ENCODE measurements around the gene SCAMP2.
"Not testable (repeated sequence)": the region's sequence is repeated elsewhere in the genome, so short reads cannot be mapped to it uniquely, and the experiment has no call there.

The SCAMP2 gene, protein sequence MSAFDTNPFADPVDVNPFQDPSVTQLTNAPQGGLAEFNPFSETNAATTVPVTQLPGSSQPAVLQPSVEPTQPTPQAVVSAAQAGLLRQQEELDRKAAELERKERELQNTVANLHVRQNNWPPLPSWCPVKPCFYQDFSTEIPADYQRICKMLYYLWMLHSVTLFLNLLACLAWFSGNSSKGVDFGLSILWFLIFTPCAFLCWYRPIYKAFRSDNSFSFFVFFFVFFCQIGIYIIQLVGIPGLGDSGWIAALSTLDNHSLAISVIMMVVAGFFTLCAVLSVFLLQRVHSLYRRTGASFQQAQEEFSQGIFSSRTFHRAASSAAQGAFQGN

DNA sequence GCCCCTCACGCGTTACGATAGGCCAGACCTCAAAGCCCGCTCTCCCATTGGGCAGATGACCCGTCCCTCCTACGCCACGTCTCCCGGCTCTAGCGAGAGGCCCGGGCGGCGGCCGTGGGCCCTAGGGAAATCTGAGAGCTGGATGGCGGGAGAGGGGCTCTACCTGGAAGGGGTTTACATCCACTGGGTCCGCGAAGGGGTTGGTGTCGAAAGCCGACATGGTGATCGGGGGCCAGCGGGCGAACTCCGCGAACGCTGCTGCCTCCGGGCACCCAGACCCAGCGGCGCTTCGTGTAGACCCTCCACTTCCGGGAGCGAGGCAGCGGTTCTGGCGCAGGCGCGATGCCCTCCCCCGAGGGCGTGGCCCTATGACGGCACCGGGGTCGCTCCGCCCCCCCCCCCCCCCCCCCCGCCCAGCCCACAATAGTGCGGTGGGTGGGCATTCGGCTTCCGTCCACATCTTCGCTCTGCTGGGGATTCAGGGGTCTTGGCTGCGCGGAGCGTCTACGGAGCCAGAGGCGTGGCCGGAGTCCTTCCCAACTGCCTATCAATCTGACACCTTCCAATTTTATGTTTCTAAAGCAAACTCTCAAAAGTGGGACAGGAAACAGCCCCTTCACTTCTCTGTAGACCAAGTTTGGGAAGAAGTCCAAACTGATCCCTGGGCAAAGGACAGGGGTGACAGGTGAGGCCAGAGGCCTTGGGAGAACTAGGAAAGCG lies at the start of gene SCAMP2:
SCAMP2 (minus strand) TSS at position 330 of the 720 bp plus-strand sequence; CDS start at position 220, 110 bp downstream.
- peak; percentile 42 for DNase-seq

DNA sequence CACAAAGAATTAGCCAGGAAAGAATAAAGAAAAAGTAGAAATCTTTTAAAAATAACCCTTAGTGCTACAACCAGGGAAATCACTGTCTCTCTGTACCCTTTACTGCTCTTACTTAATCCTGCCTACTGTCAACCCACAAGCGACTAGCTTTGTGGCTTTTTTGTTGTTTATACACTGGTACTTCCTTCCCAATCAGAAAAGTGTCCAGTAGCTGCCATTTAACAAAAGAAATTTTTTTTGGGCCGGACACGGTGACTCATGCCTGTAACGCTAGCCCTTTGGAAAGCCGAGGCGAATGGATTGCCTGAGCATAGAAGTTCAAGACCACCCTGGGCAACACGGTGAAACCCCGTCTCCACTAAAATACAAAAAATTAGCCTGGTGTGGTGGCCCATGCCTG lies 47.3 kb upstream of the SCAMP2 start:
- DNase-seq, result no peak

GRCh38 chr15:74917676-74918075 lies 44.5 kb upstream of the SCAMP2 start:
- no peak for DNase-seq

- not testable (repeated sequence) for DNase-seq
Observed at GRCh38 chr15:74913799-74914198, 40.6 kb upstream of the SCAMP2 start.

GRCh38 chr15:74913041-74913440 lies 39.9 kb upstream of the SCAMP2 start:
- no peak for DNase-seq

GRCh38 chr15:74908635-74909034 lies 35.5 kb upstream of the SCAMP2 start:
- DNase-seq, result no peak

GRCh38 chr15:74907163-74907870 lies 34.2 kb upstream of the SCAMP2 start:
- DNase-seq, result no peak

- peak; percentile 2 for DNase-seq
Observed at GRCh38 chr15:74906450-74907162, 33.4 kb upstream of the SCAMP2 start, which contains the start of gene FAM219B. TSS of gene FAM219B (minus strand) at chr15:74906851. CDS start at chr15:74906800, 51 bp downstream.

DNA sequence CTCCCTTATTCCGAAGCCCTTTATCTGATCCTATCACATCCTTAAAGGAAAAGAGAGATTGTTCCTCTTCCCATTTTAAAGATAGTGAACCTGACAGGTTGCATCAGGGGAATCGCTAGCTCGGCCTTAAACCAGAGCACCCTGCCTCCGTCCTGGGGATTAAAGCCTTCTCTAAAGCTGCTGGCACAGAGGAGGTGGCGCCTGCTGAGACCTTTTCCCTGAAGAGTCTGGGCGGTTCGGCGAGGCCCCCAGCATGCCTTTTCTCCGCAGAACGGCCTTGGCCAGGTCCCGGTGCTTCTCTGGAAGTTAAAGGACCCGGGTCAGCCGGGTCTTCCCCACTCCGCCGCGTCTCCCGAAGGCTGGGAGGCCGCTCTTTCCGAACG lies 32.9 kb upstream of the SCAMP2 start:
- DNase-seq, result no peak

DNA sequence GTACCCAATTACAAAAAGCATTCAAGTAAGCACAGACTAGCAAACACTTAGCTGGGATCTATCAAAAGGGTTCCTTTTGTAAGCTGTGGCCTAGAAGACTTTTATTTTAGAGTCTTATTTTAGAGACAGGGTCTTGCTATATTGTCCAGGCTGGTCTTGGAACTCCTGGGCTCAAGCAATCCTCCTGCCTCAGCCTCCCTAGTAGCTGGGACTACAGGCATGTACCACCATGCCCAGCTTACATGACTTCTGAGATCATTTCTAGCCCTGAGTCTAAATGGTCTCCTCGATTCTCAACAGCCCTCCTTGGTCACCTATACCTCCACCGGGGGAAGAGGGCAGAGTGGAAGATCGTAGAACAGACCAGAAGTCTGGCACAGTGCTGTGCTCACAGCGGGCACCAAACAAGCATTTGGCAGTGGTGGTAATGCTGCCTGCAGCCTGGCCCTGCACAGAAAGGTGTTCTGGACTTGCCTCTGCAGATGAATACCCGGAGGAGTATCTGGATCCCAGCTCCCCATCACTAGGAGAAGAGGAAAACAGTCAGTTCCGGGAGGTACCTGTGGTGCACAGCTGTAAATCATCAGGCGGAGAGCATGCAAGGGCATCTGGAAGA lies 31.1 kb upstream of the SCAMP2 start:
- DNase-seq, result no peak

DNA sequence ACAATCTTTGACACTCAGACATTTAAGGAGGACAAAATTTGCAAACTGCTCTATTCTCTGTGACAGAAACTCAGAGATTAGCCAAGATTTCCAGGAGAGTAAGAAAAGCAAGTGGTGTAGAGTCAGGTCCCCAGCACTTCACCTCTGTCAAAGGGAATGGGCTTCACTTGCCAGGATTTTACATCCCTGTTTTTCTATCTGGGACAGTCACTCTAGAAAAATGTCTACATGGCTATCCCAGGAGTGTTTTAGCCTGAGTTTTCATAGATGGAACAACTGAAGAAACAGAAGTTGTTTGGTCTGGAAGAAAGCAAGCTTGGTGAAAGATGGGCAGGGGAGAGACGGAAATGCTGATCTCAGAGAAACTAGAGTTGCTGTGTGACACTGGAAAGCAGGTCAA lies 30.5 kb upstream of the SCAMP2 start:
- DNase-seq, result no peak

DNA sequence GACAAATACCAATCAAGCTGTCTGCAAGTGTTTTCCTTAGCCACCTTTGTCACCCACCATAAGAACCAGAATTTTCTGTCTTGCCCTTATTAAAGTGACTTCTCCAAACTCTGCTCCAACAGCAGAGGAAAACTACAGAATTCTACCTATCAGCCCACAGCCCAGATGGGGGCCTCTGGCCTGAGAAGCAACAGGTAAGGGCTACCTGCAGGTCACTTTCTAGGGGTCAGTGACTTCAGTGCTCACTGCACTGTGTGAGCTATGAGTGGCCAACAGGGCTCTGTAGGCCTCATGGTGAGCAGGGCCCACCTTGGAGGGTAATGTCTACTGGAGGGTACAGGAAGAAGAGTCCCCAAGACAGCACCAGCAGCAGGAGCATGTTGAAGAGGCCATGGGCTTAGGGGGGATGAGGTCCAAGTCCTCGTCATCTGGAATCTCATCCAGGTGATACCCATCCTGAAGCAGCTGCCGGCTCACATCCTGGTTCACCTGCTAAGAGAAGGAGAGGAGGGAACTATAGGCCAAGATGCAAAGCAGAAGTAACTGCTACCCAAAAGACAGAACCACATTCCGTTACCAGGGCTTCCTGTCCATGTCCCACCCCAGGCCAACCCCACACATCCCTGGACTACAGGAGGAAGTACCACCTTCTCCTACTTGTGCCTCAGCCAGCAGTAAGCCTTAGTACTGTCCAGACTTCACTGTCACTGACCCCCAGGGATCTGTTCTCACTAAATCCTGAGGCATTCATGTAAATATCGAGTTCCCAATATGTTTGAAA lies 29.3 kb upstream of the SCAMP2 start:
- no peak for DNase-seq

DNA sequence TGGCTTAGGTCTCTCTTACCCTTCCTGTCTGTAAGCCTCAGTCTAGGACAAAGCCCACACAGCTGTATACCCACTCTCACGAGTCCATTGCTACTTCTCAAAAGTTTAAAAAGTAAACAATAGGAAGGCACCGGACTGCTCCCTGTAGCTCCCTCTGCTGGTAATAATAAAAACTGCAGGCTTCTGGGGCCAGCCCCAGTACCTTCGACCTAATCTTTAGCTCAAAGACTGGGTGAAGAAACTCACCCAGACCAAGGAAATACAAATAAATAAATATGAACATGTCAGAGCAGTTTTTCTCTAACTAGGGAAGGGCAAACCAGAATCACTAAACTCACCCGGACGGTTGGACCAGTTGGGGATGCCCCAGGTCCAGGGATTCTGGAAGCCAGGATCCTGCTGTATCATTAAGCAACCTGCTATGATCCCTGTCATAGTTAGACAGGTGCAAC lies 28.5 kb upstream of the SCAMP2 start:
- no peak for DNase-seq

GRCh38 chr15:74897300-74897701 lies 24.1 kb upstream of the SCAMP2 start:
- DNase-seq, result no peak

DNA sequence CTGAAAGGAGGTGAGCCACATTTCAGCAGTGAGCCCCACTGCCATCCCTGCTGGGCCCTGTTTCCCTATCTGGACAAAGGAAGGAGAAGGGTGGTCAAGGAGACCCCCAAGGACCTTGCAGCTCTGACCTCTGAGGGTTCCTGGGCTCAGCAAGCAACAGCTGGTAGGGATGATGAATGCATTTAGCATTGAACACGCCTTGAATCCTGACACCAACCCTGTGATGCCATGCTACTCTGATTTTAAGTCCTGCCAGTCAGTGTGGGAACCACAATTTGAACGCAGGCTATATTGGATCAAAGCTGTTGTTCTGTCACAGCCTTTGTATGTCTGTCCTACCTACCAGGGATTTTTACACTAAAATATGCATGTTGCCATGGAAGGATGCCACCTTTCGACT lies 23.2 kb upstream of the SCAMP2 start:
- DNase-seq, result no peak

- DNase-seq, result no peak
Observed at GRCh38 chr15:74895830-74896229, 22.7 kb upstream of the SCAMP2 start.

GRCh38 chr15:74894383-74894782 lies 21.2 kb upstream of the SCAMP2 start:
- DNase-seq, result not testable (repeated sequence)

DNA sequence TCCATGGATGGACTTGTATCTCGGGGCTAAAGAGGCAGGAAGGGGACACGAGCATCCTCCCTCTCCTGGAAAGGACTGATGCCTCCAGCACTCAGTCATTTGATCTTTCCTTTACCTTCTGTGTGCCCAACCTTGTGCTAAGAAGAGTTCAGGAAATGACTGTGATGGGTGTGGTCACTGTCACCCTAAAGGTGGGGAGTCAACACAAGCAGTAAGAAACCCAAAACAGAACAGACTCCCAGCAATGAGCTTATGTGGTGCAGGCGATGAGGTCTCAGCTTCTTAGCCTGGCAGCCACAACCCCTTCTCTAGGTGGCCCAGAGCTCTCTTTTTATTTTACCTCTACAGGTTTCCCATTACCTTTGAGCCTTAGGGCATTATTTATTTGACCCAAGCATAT lies 20.5 kb upstream of the SCAMP2 start:
- no peak for DNase-seq

DNA sequence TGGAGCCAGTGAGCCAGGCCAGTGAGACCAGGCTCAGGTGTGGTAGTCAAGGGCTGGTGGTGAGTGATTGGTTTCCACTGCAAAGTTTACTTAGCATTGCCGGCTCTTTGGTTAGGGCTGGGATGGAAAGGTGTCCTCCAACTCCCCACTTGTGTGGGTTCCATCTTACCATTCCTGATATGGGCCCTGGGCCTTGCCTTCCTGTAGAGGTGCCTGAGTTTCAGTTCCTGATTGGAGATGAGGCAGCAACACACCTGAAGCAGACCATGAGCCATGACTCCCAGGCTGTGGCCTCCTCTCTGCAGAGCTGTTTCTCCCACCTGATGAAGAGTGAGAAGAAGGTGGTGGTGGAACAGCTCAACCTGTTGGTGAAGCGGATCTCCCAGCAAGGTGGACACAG lies 19.8 kb upstream of the SCAMP2 start:
- no peak for DNase-seq

DNA sequence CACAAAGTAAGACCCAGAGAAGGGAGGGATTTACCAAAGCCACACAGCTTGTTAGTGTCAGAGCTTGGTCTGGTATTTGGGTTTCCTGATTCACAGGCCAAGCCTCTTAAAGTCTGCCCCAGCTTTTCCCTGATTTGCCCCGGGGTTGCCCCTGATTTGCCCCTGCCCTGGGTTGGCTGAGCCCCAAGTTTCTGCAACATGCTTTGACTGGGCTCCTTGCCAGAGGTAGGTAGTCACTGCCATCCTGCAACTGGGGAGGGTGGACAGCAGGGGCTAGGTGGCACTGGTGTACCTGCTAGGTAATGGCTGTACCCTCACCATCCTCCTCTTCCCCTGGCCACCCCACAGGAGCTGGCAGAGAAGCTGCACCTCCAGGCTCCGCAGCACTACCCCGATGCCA lies 19.1 kb upstream of the SCAMP2 start:
- no peak for DNase-seq

DNA sequence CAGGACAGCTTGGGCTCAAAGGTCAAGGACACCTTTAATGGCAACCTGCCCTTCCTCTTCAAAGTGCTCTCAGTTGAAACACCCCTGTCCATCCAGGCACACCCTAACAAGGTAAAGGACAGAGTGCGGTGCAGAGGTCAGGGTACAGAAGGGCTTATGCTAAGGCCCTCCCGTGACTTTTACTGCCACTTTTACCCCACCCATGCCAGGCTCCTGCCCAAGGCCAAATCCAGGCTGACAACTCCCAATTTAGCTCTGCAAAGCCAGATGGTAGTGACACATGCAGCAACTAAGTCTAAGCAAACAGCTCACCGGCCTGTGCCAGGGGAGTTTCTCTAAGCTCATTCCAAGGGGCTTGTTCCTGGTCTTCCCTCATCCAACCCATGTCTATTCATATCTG lies 18.3 kb upstream of the SCAMP2 start:
- no peak for DNase-seq

DNA sequence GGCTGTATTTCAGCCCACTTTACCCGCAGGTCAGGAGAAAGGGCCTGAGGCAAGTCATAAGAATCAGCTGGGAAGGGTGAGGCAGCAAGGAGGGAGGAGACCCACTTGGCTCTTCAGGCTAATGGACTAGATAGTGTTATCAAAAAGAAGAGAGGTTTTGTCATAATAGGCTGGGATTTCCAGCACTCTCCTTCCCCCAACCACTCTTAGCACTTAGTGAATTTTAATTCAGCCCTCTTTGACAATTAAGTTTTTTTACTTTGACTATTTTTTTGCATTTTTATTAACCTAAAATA lies 17.4 kb upstream of the SCAMP2 start:
- no peak for DNase-seq

Measured in DMS153 (cell line).